HG02840 (cell line): ENCODE measurements around the gene MDGA2.

Experiments used
- ATAC-seq: cut with Tn5 transposase; IDR thresholded peaks from one replicate; pipeline ENCODE4 v1.9.1; 2021; ENCODE audit warnings: mild to moderate bottlenecking, moderate library complexity, moderate number of reproducible peaks; ENCODE audit not compliant: unreplicated experiment, low FRiP score

Gene MDGA2

GRCh38 chr14:47675466-47676314 is at the start of gene MDGA2:
Gene MDGA2 (minus strand): TSS chr14:47675605.
- no peak for ATAC-seq

GRCh38 chr14:47722929-47723693 is 47.7 kb upstream of the MDGA2 start:
- ATAC-seq: no peak

GRCh38 chr14:47720281-47720680 is 44.9 kb upstream of the MDGA2 start:
- no peak for ATAC-seq

- no peak for ATAC-seq
Observed at GRCh38 chr14:47715330-47715729, 39.9 kb upstream of the MDGA2 start.

- no peak for ATAC-seq
Observed at GRCh38 chr14:47710581-47710980, 35.2 kb upstream of the MDGA2 start.

GRCh38 chr14:47705683-47706082 is 30.3 kb upstream of the MDGA2 start:
- no peak for ATAC-seq

- no peak for ATAC-seq
Observed at GRCh38 chr14:47691829-47692228, 16.4 kb upstream of the MDGA2 start.

- ATAC-seq: no peak
Observed at GRCh38 chr14:47678993-47679392, 3.6 kb upstream of the MDGA2 start.

GRCh38 chr14:47678157-47678556 is 2.8 kb upstream of the MDGA2 start:
- ATAC-seq: no peak

GRCh38 chr14:47676315-47676617 is 861 bp upstream of the MDGA2 start:
- ATAC-seq: no peak

GRCh38 chr14:47674543-47675465 is 601 bp downstream of the MDGA2 start:
- ATAC-seq: no peak

GRCh38 chr14:47674148-47674542 is 1.3 kb downstream of the MDGA2 start:
- ATAC-seq: no peak

- ATAC-seq: no peak
Observed at GRCh38 chr14:47665337-47666134, 9.9 kb downstream of the MDGA2 start.

GRCh38 chr14:47662466-47662865 is 12.9 kb downstream of the MDGA2 start:
- no peak for ATAC-seq

GRCh38 chr14:47660158-47660557 is 15.2 kb downstream of the MDGA2 start:
- ATAC-seq: no peak

- ATAC-seq: no peak
Observed at GRCh38 chr14:47658041-47658440, 17.4 kb downstream of the MDGA2 start.

GRCh38 chr14:47657143-47657542 is 18.3 kb downstream of the MDGA2 start:
- no peak for ATAC-seq

- no peak for ATAC-seq
Observed at GRCh38 chr14:47651337-47651736, 24.1 kb downstream of the MDGA2 start.

- no peak for ATAC-seq
Observed at GRCh38 chr14:47637753-47638152, 37.7 kb downstream of the MDGA2 start.
